GM19193 (cell line): Measurements from ENCODE around the gene NLGN4X.

Experiments
- POLR2A ChIP-seq: IDR thresholded peaks from 4 replicates; pipeline ENCODE4 v1.6.1; 2011; ENCODE audit not compliant: insufficient read depth, insufficient read length; ENCODE audit errors: extremely low read depth

Gene NLGN4X

GRCh38 chrX:5857232-5857631 lies 371.4 kb downstream of the NLGN4X start:
- TF ChIP-seq POLR2A = no peak

GRCh38 chrX:5852941-5853340 lies 375.7 kb downstream of the NLGN4X start:
- no peak for TF ChIP-seq POLR2A

GRCh38 chrX:5842601-5843000 lies 386.1 kb downstream of the NLGN4X start:
- TF ChIP-seq POLR2A = no peak
